Fibroblast of skin of right biceps (primary cell): ENCODE measurements around the gene ITIH2.
"Not testable (repeated sequence)": the region's sequence is repeated elsewhere in the genome, so short reads cannot be mapped to it uniquely, and the experiment has no call there.

Experiments
- DNase-seq: peaks from one replicate; pipeline ENCODE4 v3.0.0-alpha.2; 2013

The ITIH2 gene

DNA sequence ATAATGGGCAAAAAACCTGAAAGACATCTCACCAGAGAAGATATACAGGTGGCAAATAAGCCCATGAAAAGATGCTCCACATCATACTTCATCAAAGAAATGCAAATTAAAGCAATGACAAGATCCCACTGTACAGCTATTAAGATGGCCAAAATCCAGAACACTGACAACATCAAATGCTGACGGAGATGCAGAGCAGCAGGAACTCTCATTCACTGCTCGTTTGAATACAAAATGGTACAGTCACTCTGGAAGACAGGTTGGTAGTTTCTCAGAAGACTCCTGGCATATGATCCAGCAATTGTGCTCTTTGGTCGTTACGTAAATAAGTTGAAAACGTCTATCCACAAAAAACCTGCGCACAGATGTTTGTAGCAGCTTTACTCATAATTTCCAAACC, 49.1 kb downstream of the ITIH2 start:
- no peak for DNase-seq

DNA sequence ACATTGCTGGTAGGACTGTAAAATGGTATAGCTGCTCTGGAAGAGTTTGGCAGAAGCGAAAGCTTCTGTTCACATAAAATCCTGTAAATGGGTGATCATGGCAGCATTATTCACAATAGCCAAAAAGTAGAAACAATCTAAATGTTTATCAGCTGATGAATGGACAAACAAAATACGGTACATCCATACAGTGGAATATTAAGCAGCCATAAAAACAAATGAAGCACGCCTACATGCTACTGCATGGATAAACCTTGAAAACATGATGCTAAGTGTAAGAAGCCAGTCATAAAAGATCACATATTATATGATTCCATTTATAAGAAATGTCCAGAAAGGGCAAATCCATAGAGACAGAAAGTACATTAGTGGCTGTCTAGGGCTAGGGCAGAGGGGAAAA, 52.0 kb downstream of the ITIH2 start:
- no peak for DNase-seq

DNA sequence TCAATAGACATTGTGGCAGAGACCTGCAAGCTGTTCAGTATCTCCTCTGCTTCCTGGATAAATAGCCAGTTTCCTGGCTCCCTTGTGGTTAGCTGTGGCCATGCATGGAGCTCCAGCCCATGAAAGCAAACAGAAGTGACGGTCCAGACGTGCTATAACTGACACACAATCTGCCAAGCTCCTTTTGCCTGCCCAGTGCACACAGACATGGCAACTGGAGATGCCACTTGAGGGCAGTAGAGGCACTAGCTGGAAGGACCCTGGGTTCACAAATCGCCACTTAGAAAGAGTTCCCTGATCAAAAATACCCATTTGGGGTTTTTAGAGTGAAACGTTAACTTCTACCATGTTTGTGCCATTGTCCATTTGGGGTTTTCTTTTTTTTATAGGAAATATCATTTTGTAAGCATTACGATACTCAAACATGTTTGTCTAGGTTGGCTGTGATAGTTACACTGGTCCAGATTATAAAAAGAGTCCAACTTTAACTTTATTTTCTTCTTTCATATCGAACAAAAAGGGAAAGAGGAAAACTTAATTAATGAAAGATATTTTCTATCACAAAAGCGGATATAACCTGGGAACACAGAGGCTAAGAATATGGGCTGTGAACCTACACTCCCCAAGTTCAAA, 53.4 kb downstream of the ITIH2 start:
- peak; percentile 11 for DNase-seq

DNA sequence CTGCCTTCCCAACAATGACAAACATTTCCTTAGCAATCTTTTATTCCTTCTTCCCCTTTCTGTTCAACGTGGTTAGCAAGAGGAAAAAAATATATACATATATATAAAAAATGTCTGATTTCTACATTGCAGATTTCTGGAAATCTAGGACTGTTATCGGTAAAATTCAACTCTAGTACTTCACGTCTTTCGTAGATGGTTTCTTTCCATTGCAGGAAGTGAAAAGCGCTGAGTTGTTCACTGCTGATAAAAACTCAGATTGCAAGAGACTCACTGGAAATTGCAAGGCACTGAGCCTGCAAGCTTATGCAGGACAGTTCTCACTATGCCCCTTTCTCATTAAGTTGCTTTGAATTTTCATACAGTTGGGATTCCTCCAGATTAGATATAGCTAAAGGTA, 60.8 kb downstream of the ITIH2 start:
- no peak for DNase-seq

GRCh38 chr10:7766241-7766640, 63.1 kb downstream of the ITIH2 start:
- DNase-seq: no peak

DNA sequence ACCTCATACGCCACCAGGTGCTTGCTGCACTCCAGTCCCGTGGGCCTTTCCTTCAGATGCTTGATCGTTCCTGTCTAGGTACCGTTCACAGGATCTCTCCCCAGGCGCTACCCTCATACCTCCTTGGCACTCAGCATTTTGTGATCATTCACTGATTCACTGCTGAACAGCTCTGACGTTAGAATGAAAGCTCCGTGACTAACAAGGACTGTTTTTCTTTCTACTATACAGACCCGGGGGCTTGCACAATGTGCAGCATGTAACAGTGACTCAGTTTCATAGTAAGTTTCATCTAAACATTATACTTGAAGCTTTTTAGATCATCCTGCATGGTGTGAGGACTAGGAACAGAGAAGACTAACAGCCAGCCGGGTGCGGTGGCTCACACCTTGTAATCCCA, 64.1 kb downstream of the ITIH2 start:
- DNase-seq: peak; percentile 16

- no peak for DNase-seq
Measured at GRCh38 chr10:7768417-7768816, 65.3 kb downstream of the ITIH2 start.

DNA sequence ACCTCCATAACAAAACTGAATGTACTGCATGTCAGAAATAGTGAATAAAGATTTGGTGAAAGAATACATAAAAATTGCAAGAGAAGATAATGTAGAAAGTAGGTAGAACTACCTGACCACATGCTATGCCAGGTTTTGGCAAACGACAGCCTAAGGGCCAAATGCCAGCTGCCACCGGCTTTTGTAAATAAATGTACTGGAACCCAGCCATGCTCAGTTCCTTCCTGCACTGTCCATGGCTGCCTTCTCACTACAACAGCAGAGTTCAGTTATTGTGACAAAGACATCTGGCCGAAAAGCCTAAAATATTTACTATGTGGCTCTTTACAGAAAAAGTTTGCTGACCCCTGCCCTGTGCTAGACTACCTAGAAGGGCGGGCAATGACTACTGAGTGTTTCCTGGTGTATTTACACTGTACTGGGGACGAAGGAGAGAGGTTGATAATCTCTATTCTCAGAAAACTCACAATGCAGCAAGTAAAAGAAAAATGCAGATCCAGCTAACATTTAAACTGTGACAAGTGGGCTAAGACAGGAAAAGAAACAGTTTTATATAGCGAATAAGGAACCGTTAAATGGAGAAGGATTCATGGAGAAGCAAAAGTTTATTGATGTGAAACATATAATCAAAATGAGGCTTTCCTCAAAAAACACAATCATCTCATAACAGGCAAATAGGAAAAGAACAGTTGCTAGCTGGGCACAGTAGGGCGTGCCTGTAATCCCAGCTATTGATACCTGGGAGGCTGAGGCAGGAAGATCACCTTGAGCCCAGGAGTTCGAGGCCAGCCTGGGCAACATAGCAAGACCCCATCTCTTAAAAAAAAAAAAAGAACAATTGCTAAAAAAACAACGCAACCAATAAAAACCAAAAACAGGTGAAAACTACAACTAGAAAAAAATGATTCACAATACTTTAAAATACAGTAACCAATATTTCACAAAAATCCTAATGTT, 71.0 kb downstream of the ITIH2 start:
- no peak for DNase-seq

GRCh38 chr10:7776777-7777176, 73.7 kb downstream of the ITIH2 start:
- no peak for DNase-seq

GRCh38 chr10:7782194-7782593, 79.1 kb downstream of the ITIH2 start:
- not testable (repeated sequence) for DNase-seq

DNA sequence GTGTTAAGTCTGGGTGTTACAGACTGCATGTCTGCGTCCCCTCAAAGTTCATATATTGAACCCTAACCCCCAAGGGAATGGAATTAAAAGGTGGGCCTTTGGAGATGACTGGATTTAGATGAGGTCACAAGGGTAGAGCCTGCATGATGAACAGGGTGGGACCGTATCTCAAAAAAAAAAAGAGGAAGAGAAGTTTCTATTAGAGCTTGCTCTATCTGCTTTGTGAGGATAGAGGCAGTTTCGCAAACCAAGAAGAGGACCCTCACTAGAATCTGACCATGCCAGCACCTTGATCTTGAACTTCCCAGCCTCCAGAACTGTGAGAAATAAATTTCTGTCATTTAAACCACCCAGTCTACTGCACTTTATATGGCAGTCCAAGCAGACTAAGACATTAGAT, 83.3 kb downstream of the ITIH2 start:
- no peak for DNase-seq

DNA sequence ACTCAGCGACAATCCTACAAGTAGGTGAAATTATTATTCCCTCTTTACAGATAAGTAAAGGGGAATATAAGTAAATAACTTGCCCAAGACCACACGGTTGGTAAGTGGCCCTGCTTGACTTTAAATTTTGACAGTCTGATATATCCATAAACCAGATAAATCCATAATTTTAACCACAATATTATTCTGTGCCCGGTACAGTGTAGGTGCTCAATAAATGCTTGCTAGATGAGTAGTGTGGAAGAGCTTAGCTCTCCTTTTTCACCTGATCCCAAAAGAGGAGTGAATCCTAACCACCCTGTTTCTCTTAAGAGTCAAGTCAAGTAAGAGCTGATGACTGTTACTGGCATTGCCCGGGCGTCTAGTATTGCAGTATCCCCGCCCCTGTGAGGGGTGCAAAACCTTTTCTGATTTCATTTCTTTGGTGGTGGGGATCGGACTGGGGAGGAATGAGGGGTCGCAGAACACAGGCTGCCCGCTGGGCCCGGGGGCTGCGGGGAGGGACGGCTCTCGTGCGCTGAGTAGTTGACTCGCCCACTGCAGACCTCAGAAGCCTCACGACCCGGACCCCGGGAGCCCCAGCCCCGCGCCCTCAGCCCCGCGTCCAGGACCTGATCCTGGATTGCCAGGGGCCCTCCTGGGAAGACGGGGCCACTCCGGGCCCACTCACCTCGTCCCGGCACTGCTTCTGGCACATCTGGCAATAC, 84.2 kb downstream of the ITIH2 start:
- DNase-seq: peak; percentile 7

DNA sequence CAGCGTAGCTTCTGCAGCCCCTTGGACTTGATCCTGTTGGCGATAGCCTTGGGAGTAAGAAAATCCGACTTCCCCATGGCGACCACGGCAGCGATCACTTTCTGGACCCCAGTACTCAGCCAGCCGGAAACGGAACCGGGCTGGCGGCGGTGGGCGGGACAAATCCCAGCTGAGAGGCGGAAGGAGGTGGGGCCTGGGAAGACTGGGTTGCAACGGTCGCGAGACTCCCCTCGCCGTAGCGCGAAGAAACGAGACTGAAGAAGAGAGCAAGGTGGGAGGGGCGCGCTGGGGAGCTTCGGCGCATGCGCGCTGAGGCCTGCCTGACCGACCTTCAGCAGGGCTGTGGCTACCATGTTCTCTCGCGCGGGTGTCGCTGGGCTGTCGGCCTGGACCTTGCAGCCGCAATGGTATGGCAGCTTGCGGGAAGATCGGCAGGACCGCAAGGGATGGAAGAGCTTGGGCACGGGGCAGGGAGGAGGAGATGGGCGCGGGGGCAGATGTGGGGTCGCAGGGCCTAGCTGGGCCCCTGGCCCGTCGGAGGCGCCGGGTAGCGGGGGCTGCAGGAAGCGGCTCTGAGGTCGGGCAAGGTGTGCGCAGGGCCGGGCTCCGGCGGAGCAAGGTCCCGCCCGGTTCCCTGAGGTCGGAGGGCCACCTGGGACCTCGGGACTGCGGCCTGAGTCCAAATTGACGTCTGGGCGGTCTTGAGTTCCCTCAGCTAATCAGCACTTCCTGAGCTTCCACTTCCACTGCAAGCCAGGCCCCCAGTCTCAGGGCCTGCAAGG, 84.9 kb downstream of the ITIH2 start, which contains the start of the genes ATP5F1C and KIN:
Gene ATP5F1C (plus strand): TSS at position 321 of the 782 bp plus-strand sequence. CDS start 31 bp downstream, at position 352.
Gene KIN (minus strand): TSS at position 137 of the 782 bp plus-strand sequence. CDS start 60 bp downstream, at position 77.
- DNase-seq: peak; percentile 96

- DNase-seq: peak; percentile 33
Measured at GRCh38 chr10:7788639-7789286, 85.6 kb downstream of the ITIH2 start.

DNA sequence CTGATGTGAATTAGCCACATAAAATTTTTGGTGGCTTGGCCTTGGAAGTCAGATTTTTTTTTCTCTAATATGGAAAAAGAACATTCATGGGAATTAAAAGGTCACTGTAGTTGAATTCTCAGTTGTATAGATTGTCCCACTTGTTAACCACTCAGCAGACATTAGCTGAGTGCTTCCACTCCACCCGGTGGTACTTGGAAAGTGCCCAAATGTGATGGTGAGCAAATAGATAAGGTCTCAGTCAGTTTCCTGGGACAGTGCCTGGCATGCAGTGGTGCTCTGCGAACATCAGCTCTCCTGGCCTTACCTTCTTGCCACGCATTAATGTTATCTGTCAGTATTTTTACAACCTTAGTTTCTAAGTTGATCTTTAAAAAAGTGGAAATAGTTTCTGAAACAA, 86.3 kb downstream of the ITIH2 start:
- peak; percentile 40 for DNase-seq

DNA sequence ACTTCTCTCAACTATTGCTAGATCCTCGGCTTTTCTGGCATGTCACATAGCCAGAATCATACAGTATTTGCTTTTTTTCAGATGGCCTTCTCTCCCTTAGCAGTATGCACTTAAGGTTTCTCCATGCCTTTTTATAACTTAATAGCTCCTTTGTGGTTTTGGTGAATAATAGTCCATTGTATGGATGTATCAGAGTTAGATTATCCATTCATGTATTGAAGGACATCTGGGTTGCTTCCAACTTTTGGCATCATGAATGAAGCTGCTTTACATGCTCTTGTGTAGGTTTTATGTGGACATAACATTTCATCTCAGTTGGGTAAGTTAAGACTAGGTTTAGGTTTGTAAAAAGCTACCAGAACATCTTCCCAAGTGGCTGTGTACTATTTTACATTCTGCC, 89.4 kb downstream of the ITIH2 start:
- DNase-seq: peak; percentile 8

DNA sequence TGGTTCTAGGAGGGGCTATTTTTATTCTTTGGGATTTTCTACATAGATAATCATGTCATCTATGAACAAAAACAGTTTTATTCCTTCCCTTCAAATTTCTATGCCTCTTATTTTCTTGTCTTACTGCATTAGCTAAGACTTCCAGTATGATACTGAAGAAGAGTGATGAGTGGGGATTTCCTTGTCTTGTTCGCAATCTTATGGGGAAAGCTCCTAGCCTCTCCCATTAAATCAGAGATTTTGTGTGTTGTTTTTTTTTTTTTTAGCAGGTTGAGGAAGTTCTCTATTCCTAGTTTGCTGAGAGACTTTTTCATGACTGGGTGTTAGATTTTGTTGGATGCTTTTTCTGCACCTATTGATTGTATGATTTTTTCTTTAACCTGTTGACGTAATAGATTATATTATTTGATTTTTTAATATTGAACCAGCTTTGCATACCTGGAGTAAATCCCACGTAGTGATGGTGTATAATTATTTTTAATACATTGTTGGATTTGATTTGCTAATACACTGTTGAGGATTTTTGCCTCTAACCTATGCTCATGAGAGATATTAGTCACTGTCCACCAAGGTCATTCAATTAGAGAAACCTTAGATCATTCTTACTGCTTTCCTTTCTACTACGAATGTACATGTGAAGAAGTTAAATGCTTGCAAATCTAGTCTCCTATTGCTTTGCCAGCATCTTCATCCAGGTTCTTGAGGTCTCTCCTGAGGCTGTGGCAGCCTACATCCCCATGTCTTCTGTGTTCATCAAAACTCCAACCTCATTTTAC, 91.3 kb downstream of the ITIH2 start:
- DNase-seq: no peak

DNA sequence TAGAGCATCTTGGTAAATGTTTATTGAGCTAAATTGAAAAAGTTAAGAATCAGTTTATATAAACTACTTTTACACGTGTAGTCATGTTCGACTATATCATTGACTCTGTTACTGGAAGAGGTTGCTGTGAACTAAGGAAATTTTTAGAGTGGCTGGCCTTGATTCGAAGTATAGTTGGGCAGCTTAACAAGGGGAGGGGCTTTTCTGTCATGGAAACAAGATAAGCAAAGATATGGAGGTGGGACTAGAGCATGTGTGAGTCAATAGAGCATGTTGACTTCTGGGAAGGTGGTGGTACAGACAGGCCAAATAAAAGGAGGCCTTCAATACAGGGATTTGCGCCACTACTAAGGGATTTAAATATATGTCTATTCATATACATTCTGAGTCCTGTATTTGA, 92.5 kb downstream of the ITIH2 start:
- peak; percentile 14 for DNase-seq

GRCh38 chr10:7797582-7797981, 94.5 kb downstream of the ITIH2 start:
- DNase-seq: peak; percentile 92
